NCI-H2029 (cell line): ENCODE data around the gene CPT2.

Source experiments
- DNase-seq: peaks from one replicate; lab custom pipeline; 2025; lab: John Stamatoyannopoulos, UW

The CPT2 gene

DNA sequence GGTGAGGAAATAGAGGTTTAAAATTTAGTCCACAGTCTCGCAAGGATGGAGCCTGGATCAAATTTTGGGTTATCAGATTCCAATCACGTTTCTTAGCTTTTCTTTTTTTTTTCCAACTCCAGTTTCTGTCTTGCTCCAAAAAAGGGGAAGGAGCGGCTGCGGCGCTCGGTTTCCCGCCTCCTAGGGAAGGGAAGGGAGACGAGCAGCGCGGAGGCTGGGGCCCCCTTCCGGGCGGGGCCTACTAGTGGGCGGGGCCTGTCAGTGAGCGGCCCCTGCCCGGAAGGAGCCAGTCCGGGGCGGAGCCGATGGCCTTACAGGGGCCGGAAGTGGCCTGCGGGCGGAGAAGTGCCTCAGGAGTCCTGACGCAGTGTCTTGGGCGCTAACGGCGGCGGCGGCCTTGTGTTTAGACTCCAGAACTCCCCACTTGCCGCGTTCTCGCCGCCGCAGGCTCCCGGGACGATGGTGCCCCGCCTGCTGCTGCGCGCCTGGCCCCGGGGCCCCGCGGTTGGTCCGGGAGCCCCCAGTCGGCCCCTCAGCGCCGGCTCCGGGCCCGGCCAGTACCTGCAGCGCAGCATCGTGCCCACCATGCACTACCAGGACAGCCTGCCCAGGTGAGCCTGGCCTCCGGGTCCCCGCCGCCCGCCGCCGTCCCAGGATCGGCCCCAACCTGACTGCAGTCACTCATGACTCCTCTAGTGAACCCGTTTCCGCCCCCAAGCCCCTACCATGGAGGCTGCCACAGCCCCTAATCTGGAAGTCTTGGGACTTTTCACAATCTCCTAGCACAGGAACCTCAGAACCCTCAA is at the start of gene CPT2:
CPT2 (plus strand) TSS at position 340 of the 806 bp plus-strand sequence; CDS start at position 460, 120 bp downstream.
- peak; percentile 98 for DNase-seq

DNA sequence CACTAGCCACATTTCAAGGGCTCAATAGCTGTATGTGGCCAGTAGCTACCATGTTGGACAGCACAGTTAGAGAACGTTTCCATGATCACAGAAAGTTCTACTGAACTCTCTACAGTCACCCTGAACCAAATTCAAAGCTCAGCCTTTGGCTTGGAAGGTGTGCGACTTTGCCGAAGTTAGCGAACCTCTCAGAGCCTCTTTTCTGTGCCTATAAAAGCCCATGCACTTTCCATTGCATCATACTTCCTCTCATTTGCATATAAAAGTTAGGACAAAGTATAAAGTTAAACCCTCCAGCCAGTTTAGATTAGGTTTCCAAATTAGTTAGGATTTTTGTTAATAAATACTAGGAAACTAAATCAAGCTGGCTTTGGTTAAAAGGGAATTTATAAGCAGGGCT is 49.5 kb upstream of the CPT2 start:
- no peak for DNase-seq

DNA sequence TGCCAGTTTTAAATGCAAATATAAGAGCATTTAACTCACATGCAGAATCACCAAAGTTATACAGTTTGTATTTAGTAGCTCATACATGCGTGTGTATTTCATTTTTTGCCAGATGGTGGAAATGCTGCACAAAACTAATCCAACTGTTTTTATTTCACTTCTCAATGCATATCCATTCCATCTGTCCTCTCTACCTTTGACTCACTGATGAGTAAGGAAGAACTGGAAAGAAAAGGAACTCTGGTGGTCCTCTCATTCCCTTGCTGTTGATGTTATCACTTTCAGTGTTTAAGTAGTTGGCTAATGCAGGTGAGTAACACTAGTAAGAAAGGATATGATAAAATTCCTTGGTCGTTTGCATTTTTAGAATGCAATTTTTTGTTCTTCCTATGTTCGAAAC is 48.5 kb upstream of the CPT2 start:
- DNase-seq = no peak

DNA sequence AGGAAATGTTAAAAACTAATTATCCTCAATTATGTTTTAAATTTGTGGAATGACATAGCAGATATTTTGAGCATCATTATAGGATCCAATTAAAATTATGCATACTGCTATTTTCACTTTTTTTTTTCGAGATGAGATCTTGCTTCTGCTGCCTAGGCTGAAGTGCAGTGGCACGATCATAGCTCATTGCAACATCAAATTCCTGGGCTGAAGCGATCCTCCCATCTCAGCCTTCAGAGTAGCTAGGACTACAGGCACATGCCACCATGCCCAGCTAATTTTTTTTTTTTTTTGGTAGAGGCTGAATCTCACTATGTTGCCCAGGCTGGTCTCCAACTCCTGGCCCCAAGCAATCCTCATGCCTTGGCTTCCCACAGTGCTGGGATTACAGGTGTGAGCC is 42.9 kb upstream of the CPT2 start:
- no peak for DNase-seq

DNA sequence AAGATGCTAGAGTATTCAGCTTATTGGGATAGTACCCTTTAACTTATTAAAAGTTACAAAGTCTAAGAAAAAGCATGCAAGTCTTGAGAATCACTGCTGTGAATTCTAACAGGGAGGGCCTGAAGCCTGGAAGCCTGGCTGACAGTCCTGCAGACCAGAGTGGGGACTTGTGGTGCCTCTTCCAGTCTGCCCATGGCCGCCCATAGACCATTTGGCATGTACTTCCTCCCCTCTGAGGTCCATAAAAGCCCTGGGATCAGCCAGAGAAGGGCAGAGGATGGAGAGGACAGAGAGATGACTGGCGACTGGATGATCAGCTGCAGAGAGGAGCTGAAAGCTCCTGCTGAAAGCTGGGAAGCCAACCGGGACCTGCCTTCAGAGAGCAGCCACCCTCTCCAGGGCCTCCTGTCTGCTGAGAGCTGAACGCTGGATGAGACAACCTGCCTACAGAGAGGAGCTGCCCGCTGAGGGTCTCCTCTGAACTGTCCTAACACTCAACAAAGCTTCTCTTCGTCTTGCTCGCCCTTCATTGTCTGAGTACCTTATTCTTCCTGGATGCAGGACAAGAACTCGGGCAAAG is 41.7 kb upstream of the CPT2 start:
- DNase-seq = no peak

DNA sequence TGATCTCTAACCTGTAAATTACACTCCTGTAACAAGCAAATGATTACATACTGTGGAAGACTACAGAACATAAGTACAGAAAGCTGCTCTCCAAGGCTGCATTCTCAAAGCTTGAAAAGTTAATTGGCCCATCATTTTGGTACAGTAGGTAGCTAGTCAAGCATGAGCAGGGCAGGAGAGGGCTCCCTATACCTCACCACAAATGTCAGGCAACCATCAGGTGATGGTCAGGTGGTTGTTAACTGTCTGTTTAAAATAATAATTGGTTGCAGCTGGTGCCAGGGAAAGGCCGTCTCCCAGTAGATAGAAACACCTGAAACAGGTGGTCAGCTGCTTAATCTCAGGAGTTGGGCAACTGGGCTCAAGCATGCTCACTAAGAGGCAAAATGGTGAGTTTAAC is 41.1 kb upstream of the CPT2 start:
- no peak for DNase-seq

DNA sequence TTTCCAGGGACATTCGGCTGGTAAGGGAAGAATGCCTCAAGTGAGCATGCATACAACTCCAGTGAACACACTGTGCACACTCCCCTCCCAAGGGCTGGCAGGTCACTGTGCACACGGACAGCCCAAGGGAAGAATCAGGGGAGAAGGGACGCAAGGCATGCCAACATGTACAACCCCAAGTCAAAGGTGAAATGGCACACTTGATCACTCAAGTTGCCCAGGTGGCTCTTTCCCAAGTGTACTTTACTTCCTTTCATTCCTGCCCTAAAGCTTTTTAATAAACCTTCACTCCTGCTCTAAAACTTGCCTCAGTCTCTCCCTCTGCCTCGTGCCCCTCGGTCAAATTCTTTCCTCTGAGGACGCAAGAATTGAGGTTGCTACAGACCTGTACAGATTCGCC is 40.7 kb upstream of the CPT2 start:
- no peak for DNase-seq

DNA sequence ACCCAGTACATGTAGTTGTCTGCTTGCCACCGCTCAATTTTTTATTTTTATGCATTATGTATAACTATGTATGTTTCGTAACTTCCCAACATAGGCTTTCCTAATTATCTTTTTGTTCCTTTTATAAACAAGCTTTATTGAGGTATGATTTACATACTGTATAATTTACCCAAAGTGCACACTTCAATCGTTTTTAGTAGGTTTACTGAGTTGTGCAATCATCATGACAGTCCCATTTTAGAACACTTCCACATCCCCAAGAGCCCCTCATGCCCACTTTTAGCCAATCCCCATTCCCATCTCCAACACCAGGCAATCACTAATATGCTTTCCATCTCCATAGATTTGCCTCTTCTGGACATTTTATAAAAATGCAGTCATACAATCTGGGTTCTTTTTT is 39.8 kb upstream of the CPT2 start:
- no peak for DNase-seq

DNA sequence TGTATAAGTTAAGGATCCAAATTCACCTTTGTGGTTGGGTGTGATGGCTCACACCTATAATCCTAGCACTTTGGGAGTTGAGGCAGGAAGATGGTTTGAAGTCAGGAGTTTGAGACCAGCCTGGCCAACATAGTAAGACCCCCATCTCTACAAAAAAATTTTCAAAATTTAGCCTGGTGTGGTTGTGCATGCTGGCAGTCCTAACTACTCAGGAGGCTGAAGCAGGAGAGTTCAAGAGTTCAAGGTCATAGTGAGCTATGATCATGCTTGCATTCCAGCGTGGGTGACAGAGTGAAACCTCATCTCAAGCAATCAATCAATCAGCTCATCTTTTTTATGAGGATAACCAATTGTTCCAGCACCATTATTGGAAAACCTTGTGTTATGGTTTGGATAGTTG is 37.7 kb upstream of the CPT2 start:
- DNase-seq = no peak

DNA sequence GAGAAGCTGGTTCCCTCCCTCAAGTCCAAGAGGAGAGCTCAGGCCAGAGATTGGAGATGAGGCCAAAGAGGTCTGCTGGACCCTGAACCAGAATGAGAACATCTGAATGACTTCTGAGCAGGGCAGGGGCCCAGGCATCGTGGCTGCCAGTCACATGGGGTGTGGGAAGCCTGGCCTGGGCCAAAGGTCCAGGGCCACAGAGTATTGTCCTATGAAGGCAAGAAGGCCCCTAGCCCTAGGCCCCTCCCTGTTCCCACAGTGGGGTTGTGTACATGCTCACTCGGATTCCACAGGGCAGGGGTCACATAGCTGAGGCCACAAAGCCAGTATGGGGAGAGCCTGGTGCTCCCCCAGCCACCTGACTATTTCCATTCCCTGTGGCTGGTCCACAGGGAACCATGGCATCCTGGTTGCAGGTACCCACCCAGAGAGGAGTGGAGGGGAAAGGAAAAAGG is 35.7 kb upstream of the CPT2 start:
- no peak for DNase-seq

DNA sequence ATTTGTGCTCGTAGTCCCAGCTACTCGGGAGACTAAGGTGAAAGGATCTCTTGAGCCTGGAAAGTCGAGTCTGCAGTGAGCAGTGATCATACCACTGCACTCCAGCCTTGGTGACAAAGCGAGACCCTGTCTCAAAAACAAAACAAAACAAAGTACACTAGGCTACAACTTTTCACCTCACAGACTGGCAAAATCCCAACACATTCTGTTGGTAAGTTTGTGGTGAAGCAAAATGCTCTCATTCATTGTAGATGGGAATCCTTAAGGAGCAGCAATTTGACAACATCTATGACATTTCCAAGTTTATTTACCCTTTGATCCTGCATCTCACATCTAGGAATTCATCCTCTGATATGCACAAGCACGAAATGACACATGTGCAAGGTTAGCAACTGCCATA is 34.0 kb upstream of the CPT2 start:
- DNase-seq = no peak

DNA sequence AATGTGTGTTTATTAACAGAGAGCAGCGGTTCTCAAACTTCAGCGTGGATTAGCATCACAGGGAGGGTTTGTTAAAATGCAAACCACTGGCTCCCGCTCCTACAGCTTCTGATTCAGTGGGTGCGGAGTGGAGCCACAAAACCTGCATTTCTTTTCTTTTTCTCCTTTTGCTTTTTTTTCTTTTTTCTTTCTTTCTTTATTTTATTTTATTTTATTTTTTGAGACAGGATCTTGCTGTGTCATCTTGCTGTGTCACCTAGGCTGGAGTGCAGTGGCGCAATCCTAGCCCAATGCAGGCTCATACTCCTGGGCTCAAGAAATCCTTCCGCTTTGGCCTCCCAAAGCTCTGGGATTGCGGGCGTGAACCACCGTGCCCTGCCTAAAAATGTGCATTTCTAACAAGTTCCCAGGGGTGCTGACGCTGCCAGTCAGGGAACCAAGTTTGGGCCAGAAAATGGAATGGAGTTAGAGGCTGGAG is 33.3 kb upstream of the CPT2 start:
- DNase-seq = no peak

DNA sequence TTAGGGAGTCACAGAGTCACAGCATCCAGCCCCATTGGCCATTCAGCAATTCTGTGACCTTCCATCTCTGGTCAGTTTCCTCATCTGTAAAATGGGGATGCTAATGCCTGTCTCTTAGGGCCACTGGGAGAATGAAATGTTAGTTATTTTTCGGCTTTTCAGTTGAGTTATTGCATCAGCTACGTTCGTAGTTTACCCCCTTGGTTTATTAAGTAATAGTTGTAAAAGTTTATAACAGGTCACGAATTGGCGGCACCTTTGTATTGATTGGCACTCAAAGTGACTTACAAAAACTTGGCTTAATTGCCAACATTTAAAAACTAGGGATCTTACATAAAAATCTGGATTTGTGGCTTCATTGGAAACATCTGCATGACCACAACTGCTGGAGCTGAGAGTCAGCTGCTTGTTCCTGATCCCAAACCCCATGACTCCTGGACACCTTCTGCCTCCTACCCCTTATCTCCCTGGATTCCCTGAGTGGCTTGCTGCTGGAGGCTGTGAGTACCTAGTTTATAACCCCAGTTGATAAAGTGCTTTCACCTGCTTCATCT is 31.1 kb upstream of the CPT2 start:
- DNase-seq = no peak

DNA sequence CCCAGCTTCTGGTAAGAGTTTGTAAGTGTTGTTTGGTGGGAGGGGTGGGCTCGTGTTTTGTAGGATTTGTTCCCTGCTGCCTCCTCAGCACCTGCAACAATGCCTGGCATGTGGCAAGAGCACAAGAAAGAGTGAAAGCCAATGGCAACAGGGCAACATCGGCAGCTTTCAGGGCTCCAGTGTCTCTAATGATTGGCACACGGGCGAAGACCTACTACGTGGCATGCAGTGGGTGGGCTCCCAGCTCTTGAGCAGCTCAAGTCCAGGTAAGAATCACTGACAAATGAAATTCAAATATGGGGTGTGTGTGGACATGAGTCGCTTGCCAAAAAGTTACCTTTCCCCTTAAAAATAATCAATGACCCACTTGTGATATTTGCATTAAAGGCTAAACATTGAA is 30.3 kb upstream of the CPT2 start:
- DNase-seq = no peak

DNA sequence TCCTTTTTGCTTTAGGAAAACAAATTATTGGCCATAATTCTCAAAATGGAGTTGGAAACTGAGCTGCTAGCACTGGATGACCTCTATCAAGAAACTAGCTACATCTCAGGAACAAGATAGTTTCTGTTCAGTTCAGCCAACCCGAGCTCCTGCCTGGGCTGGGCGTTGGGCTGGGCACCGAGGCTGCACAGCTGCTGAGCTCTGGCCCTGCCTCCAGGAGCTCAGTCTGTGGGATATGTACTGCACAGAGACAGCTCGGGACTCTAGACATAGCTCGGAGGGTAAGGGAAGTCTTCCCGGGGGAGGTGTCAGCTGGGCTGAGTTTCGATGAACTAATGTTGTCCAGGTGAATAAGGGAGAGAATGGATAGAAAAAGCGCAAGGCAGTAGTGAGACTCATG is 29.7 kb upstream of the CPT2 start:
- DNase-seq = no peak

DNA sequence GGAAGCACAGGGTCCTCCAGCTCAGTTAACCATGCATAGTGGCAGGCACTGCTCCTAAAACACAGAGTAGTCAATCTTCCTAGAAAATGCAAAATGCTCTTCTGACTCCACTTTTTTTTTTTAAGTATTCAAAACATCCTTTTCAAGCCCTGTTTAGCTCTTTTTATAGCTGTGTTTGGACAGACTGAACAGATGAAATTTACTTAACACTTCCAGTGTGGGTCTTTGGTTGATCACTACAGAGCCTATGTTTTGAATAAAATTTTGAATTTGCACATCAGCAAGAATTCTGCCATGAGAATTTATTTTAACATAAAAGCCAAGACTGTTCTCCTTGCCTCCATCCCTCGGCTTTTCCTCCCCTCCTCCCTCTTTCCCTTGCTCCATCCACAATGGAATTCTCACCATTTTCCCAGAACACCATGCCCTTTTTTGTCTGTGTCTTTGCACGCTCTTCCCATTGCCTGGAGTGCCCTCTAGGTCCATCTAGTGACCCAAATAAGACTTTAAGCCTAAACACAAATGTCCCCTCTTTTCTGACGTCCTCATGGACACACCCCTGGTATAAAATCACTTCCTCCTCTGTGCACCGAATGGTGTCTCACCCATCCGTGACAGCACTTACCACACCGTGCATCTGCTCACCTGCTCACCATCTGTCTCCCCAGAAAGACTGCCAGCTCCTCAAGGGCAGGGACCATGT is 24.0 kb upstream of the CPT2 start:
- DNase-seq = peak; percentile 82

DNA sequence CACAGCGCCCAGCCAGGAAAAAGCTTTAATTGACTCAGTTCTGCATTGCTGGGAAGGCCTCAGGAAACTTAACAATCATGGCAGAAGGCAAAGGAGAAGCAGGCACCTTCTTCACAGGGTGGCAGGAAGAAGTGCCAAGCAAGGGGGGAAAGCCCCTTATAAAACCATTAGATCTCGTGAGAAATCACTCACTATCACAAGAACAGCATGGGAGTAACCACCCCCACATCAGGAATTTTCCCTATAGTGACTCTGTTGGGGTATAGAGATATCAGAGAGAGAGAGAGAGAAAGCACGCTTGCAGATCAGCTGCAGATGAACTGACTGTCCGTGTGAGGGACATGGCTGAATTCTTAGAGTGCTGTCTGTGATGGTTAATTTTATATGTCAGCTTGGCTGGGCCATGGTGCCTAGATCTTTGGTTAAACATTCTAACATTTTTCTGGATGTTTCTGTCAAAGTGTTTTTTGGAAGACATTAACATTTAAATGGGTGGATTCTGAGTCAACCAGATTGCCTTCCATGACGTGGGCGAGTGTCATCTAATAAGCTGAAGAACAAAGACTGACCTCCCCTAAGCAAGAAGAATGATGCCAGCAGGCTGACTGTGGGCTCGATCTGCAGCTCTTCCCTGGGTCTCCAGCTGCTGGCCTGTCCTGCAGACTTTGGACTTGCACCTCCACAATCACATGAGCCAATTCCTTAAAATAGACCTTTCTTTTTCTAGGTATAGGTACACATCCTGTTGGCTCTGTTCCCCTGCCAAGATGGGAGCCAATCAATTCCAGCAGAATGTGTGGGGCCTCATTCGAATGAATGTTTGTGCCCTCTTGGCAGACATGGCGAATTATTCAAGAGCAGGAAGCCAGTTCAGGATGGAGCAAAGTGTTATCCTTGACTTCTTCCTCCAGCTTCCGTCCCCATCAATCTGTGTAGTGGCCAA is 21.4 kb upstream of the CPT2 start:
- peak; percentile 88 for DNase-seq

DNA sequence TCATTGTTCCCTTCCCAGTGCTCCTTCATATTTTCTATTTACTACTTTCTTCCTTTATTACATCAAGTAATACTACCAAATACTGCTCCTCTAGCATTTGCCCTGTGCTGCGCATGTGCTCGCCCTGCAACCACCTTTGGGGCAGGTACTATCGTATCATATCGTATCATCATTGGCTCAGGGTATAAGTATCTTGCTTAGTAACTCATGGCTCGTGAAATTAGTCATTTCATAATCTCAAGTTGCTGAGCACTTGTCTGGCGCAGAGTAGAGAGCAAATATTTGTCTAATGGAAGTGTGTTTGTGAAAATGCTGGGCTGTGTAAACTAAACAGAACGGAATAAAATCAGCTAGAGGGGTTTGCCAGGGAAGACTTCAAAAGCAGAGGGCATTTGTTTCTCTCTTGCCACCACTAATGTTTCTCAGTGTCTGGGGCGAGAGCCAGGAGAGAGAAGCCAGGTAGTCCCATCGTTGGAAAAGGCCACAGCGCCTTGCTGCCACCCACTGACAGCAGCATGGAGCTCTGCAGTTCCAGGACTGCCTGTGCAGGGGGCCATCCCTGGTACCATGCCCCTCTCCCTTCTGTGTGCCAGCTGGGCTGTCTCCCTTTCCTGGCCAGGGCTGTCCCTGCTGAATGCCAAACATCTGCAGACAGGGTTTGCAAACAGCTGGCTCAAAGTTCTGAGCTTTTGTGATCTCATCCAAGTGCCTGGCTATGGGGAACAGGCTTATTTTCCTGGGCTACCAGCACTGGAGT is 20.0 kb upstream of the CPT2 start:
- peak; percentile 98 for DNase-seq

DNA sequence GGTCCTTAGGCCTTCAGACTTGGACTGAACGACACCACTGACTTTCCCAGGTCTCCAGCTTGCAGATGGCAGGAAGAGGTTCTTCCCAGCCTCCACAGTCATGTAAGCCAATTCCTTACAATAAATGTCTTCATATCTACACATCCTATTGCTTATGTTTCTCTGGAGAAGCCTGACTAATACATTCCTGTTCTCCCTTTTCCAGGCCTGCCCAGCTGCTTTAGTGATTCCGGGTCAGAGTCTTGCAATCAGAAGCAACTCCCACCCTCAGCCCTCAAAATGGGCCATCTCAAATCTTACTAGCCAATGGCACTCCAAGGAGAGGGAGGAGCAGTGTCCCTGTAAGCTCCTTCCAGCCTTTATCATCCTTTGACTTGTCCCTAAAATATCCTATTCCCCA is 16.4 kb upstream of the CPT2 start:
- DNase-seq = no peak

DNA sequence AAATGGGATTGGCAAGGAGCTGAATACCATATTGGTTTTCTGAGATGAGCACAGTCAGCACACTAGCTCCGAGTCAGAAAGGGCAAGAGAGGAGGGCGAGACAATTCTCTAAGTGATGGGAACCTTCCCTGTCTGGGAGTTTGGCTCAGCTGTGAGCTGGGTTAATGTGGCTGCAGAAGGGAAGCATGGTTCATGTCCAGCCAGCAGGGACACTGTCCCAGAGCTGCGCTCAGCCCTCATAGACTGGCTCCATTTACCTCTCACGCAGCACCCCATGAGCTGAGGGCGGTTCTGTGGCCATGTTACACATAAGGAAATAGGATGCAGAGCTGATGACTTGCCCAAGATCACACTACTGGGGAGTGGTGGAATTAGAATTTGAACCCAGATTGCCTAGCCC is 15.7 kb upstream of the CPT2 start:
- no peak for DNase-seq

DNA sequence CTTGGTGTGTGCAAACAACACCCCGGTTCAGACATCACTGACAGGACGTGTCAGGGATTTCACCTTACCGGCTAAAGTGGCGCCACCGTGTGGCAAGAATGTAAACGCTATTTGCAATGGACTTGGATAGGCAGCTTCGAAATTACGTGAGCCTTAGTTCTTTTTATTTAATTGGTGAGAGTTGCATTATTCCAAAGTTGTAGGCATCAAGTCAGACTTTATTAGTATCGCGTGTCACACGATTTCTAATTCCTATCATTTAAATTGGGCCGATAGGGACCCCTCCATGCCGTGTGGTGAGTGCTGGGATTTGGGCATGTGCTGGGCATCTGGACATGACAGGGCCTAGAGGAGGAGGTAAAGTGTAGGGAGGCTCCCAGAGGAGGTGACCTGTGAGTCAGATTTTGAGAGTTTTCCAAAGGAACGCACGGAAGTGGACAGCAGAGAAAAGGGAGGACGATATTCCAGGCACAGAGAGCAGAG is 14.5 kb upstream of the CPT2 start:
- peak; percentile 85 for DNase-seq
